ENCODE measurements around the gene P2RY14.

The P2RY14 gene

GRCh38 chr3:151228666-151229040 is 49.7 kb downstream of the P2RY14 start:
- H3K4me2 ChIP-seq (ENCODE audit: low read depth, low read length): peak overlapping the region; percentile 21; the same call in 1 of the 2 replicates
- no peaks in the 10 kb centered on the region for H3K36me3 ChIP-seq (replicated peaks; ENCODE audit: insufficient read depth, low read length)
- 0 out of 2 replicates have a peak overlapping the region, but pooled peaks have one; percentile 10 for H2AFZ ChIP-seq (ENCODE audit: low read length)
- no peaks in the 10 kb centered on the region for H4K20me1 ChIP-seq (ENCODE audit: insufficient read depth, low read length)
- no peaks in the 10 kb centered on the region for H3K27me3 ChIP-seq (replicated peaks; ENCODE audit: insufficient read depth, low read length)
- peaks cover 23% of the 10 kb centered on the region for H3K4me1 ChIP-seq (ENCODE audit: low read length)
- peaks cover 7% of the 10 kb centered on the region; the same call in 1 of the 2 replicates for H3F3A ChIP-seq (ENCODE audit: insufficient read depth, low read length)
- H3K9me2 ChIP-seq (replicated peaks; ENCODE audit: insufficient read depth, low read length): no peaks in the 10 kb centered on the region
- no peak for DNase-seq
- no peaks in the 10 kb centered on the region for H3K79me2 ChIP-seq (ENCODE audit: low read length)
- TF ChIP-seq EZH2phosphoT487 (IDR thresholded peaks at IDR 0.05; ENCODE audit: low read length): no peak
- TF ChIP-seq EZH2 (optimal IDR thresholded peaks at IDR 0.05; ENCODE audit: low read depth, low read length): no peak
- TF ChIP-seq, protein P1, sequence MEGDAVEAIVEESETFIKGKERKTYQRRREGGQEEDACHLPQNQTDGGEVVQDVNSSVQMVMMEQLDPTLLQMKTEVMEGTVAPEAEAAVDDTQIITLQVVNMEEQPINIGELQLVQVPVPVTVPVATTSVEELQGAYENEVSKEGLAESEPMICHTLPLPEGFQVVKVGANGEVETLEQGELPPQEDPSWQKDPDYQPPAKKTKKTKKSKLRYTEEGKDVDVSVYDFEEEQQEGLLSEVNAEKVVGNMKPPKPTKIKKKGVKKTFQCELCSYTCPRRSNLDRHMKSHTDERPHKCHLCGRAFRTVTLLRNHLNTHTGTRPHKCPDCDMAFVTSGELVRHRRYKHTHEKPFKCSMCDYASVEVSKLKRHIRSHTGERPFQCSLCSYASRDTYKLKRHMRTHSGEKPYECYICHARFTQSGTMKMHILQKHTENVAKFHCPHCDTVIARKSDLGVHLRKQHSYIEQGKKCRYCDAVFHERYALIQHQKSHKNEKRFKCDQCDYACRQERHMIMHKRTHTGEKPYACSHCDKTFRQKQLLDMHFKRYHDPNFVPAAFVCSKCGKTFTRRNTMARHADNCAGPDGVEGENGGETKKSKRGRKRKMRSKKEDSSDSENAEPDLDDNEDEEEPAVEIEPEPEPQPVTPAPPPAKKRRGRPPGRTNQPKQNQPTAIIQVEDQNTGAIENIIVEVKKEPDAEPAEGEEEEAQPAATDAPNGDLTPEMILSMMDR (IDR thresholded peaks at IDR 0.05; ENCODE audit: low read length): no peak
- H3K27ac ChIP-seq (ENCODE audit: low read length): no peak overlapping the region
- no peak overlapping the region for H3K4me3 ChIP-seq (ENCODE audit: low read length)
- H3K9me3 ChIP-seq (replicated peaks; ENCODE audit: insufficient read depth, low read length): no peaks in the 10 kb centered on the region
- no peak overlapping the region for H3K9ac ChIP-seq (ENCODE audit: low read length)

DNA sequence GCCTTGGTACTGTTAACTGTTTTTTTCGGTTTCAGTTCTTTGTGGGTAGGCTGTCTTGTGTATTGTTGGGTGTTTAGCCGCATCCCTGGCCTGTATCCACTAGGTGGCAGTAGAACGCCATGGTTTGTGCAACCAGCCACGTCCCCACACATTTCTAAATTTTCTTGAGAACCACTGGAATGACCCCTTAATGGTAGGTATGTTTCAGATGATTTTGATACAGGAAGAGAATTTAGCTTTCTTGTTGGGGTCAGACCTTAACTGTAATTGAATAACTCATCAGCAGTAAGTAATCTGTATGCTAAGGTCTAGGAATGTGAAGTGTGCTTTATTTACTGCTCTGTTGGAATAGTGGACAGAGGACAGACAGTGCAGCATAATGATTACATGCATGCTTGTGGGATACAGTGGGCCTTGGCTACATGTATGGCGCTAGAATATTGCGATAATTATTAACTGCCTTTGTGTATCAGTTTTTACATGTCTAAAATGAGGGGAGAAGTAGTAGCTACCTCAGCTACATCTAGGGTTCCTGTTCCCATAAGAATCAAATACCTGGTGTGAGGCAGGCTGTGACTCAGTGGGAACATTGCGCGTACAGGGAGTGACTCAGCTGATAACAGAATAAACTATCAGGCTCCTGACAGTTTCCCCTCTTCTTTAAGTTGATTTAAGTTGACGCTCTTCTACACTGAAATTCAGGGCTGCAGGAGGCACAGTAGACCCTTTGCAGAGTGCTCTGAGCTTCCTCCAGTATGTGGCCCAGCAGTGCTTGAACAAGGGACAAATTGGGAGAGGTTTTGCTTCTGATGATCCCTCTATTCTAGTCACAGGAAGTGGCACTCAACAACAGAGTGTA is 50.3 kb downstream of the P2RY14 start:
- H3K9me3 ChIP-seq (replicated peaks; ENCODE audit: insufficient read depth, low read length): no peaks in the 10 kb centered on the region
- peaks cover 7% of the 10 kb centered on the region; the same call in 1 of the 2 replicates for H3F3A ChIP-seq (ENCODE audit: insufficient read depth, low read length)
- 0 out of 2 replicates have a peak overlapping the region, but pooled peaks have one; percentile 10 for H2AFZ ChIP-seq (ENCODE audit: low read length)
- no peaks in the 10 kb centered on the region for H4K20me1 ChIP-seq (ENCODE audit: insufficient read depth, low read length)
- H3K27ac ChIP-seq (ENCODE audit: low read length): no peak overlapping the region
- 0 out of 2 replicates have a peak overlapping the region, but pooled peaks have one; percentile 6 for H3K4me3 ChIP-seq (ENCODE audit: low read length)
- H3K9ac ChIP-seq (ENCODE audit: low read length): no peak overlapping the region
- DNase-seq: peak; percentile 77
- TF ChIP-seq, protein P1 (IDR thresholded peaks at IDR 0.05; ENCODE audit: low read length): peak; percentile 95
- TF ChIP-seq EZH2 (optimal IDR thresholded peaks at IDR 0.05; ENCODE audit: low read depth, low read length): no peak
- peaks cover 23% of the 10 kb centered on the region for H3K4me1 ChIP-seq (ENCODE audit: low read length)
- H3K27me3 ChIP-seq (replicated peaks; ENCODE audit: insufficient read depth, low read length): no peaks in the 10 kb centered on the region
- H3K36me3 ChIP-seq (replicated peaks; ENCODE audit: insufficient read depth, low read length): no peaks in the 10 kb centered on the region
- no peaks in the 10 kb centered on the region for H3K79me2 ChIP-seq (ENCODE audit: low read length)
- H3K9me2 ChIP-seq (replicated peaks; ENCODE audit: insufficient read depth, low read length): no peaks in the 10 kb centered on the region
- peak overlapping the region; percentile 35 for H3K4me2 ChIP-seq (ENCODE audit: low read depth, low read length)

- Histone ChIP-seq H3K27ac (ENCODE audit: low read length) (no peak overlapping the region), H3K4me2 (ENCODE audit: low read depth, low read length) (peak overlapping the region; percentile 35), H3K9me2 (replicated peaks; ENCODE audit: insufficient read depth, low read length) (no peaks in the 10 kb centered on the region), H3K4me3 (ENCODE audit: low read length) (0 out of 2 replicates have a peak overlapping the region, but pooled peaks have one; percentile 6), H3K79me2 (ENCODE audit: low read length) (no peaks in the 10 kb centered on the region), H3K36me3 (replicated peaks; ENCODE audit: insufficient read depth, low read length) (no peaks in the 10 kb centered on the region), H4K20me1 (ENCODE audit: insufficient read depth, low read length) (no peaks in the 10 kb centered on the region), H3K9ac (ENCODE audit: low read length) (no peak overlapping the region), H2AFZ (ENCODE audit: low read length) (no peak overlapping the region), H3K27me3 (replicated peaks; ENCODE audit: insufficient read depth, low read length) (no peaks in the 10 kb centered on the region), H3K9me3 (replicated peaks; ENCODE audit: insufficient read depth, low read length) (no peaks in the 10 kb centered on the region), H3F3A (ENCODE audit: insufficient read depth, low read length) (peaks cover 7% of the 10 kb centered on the region; the same call in 1 of the 2 replicates), H3K4me1 (ENCODE audit: low read length) (peaks cover 23% of the 10 kb centered on the region)
- TF ChIP-seq, protein P1 (IDR thresholded peaks at IDR 0.05; ENCODE audit: low read length): no peak
- no peak for TF ChIP-seq EZH2phosphoT487 (IDR thresholded peaks at IDR 0.05; ENCODE audit: low read length)
- peak; percentile 21 for DNase-seq
These were observed 51.0 kb downstream of the P2RY14 start for GRCh38 chr3:151227266-151227806.
